Fibroblast of mammary gland (primary cell): Measurements from ENCODE around the gene ZFP62.

Source experiments
- DNase-seq: peaks from one replicate; pipeline ENCODE4 v3.0.0-alpha.2; 2010; ENCODE audit warnings: low read depth
- H3K4me3 ChIP-seq: 2 replicates; pipeline ENCODE4 v1.5.1; 2011; ENCODE audit warnings: low read depth, mild to moderate bottlenecking, low read length, moderate library complexity; ENCODE audit not compliant: control insufficient read depth
- CTCF ChIP-seq: conservative IDR thresholded peaks from 2 replicates; pipeline ENCODE4 v1.5.1; 2011; ENCODE audit warnings: low read depth, low read length, inconsistent platforms; ENCODE audit not compliant: control insufficient read depth, insufficient read depth

Gene ZFP62

GRCh38 chr5:180860887-180861822, at the start of gene ZFP62:
Gene ZFP62, minus strand, starts transcription at chr5:180861276. Its CDS starts 57 bp downstream, at chr5:180861219.
- DNase-seq: peak; percentile 84
- peak within 1 kb of the TSS; percentile 93 for H3K4me3 ChIP-seq
- TF ChIP-seq CTCF: no peak

GRCh38 chr5:180910735-180911134, 49.7 kb upstream of the ZFP62 start:
- no peak for DNase-seq
- H3K4me3 ChIP-seq: no peak overlapping the region
- TF ChIP-seq CTCF: no peak

- no peak for TF ChIP-seq CTCF
- no peak overlapping the region for H3K4me3 ChIP-seq
- no peak for DNase-seq
Measured at GRCh38 chr5:180910182-180910581, 49.1 kb upstream of the ZFP62 start.

- DNase-seq: no peak
- TF ChIP-seq CTCF: no peak
- no peak overlapping the region for H3K4me3 ChIP-seq
Measured at GRCh38 chr5:180909782-180910181, 48.7 kb upstream of the ZFP62 start.

- H3K4me3 ChIP-seq: no peak overlapping the region
- TF ChIP-seq CTCF: no peak
- no peak for DNase-seq
Measured at GRCh38 chr5:180908998-180909731, 48.1 kb upstream of the ZFP62 start.

- TF ChIP-seq CTCF: no peak
- H3K4me3 ChIP-seq: no peak overlapping the region
- no peak for DNase-seq
Measured at GRCh38 chr5:180908400-180908799, 47.3 kb upstream of the ZFP62 start.
